K562 (cell line): Measurements from ENCODE around the gene MMP19.
A peak's percentile ranks its signal among the peaks of the same experiment; 100 is the strongest.

ENCODE experiments used
- CTCF ChIP-seq, 3 experiments: IDR thresholded peaks in 2 of 3; conservative IDR thresholded peaks in 1 of 3; 2 replicates each; pipeline ENCODE4 v1.5.1; 2011 to 2012; ENCODE audit warnings: low read length in 3 of 3, mild to moderate bottlenecking in 3 of 3, control low read depth in 2 of 3, improper control_type of control experiment in 1 of 3, inconsistent platforms in 1 of 3, low read depth in 1 of 3, mixed read lengths in 1 of 3, moderate library complexity in 1 of 3; ENCODE audit not compliant: insufficient read depth in 2 of 3
- DNMT1 ChIP-seq: fragments of 450-650 bp; IDR thresholded peaks from 2 replicates; pipeline ENCODE4 v1.6.1; 2016; ENCODE audit warnings: antibody characterized with exemption, mild to moderate bottlenecking
- GATAD2A ChIP-seq: fragments of 450-650 bp; IDR thresholded peaks from 2 replicates; pipeline ENCODE4 v1.6.1; 2017
- HIVEP1 ChIP-seq: fragments of 250-450 bp; sonication (Bioruptor Pico); IDR thresholded peaks from 2 replicates; pipeline ENCODE4 v1.4.0; 2020; ENCODE audit warnings: mild to moderate bottlenecking
- LEF1 ChIP-seq: fragments of 450-650 bp; IDR thresholded peaks from 2 replicates; pipeline ENCODE4 v1.6.1; 2016; ENCODE audit warnings: mild to moderate bottlenecking
- MAX ChIP-seq: sonication (generic); formaldehyde crosslinking; IDR thresholded peaks from 2 replicates; pipeline ENCODE4 v1.9.0; 2022; ENCODE audit warnings: mild to moderate bottlenecking, missing genetic modification reagents
- RBBP5 ChIP-seq: fragments of 200-600 bp; sonication (generic); IDR thresholded peaks from 2 replicates; pipeline ENCODE4 v1.6.1; 2012; ENCODE audit warnings: borderline replicate concordance, mild to moderate bottlenecking, low read length, control low read depth, inconsistent platforms; ENCODE audit not compliant: insufficient read depth, poor library complexity, severe bottlenecking
- RFX5 ChIP-seq: IDR thresholded peaks from 2 replicates; pipeline ENCODE4 v1.6.1; 2011; ENCODE audit warnings: low read depth, mild to moderate bottlenecking, improper control_type of control experiment, low read length
- SMC3 ChIP-seq: conservative IDR thresholded peaks from 2 replicates; pipeline ENCODE4 v1.6.1; 2011; ENCODE audit warnings: low read depth, low read length, improper control_type of control experiment; ENCODE audit not compliant: insufficient read depth
- USF2 ChIP-seq: sonication (generic); formaldehyde crosslinking; IDR thresholded peaks from 2 replicates; pipeline ENCODE4 v1.5.0; 2020; ENCODE audit warnings: missing genetic modification reagents
- ZKSCAN3 ChIP-seq: fragments of 250-450 bp; sonication (Bioruptor Pico); IDR thresholded peaks from 2 replicates; pipeline ENCODE4 v1.4.0; 2020
- ZNF24 ChIP-seq: fragments of 450-650 bp; IDR thresholded peaks from 2 replicates; pipeline ENCODE4 v1.6.1; 2016
- ZNF592 ChIP-seq: fragments of 450-650 bp; IDR thresholded peaks from 2 replicates; pipeline ENCODE4 v1.6.1; 2017; ENCODE audit warnings: antibody characterized with exemption, mild to moderate bottlenecking

- no peak for TF ChIP-seq ZNF24
- 0 out of 2 replicates have a peak, but pooled peaks have one; percentile 1 for TF ChIP-seq HIVEP1
- TF ChIP-seq DNMT1 = no peak
- no peak for TF ChIP-seq MAX (CRISPR knock-in tag)
- TF ChIP-seq CTCF (IDR thresholded peaks at IDR 0.05 in 2 of 3, conservative IDR thresholded peaks at IDR 0.05 in 1 of 3; ENCODE audit: insufficient read depth in 2 of 3, low read depth in 1 of 3, low read length in 3 of 3) = no peak
- TF ChIP-seq ZNF592 = no peak
- no peak for TF ChIP-seq GATAD2A
- no peak for TF ChIP-seq RBBP5
- TF ChIP-seq RFX5 = no peak
- TF ChIP-seq USF2 = no peak
- no peak for TF ChIP-seq ZKSCAN3
- TF ChIP-seq SMC3 = no peak
- no peak for TF ChIP-seq LEF1
Measured at GRCh38 chr12:55816881-55817344, 25.8 kb downstream of the MMP19 start.
